G401 (cell line): ENCODE measurements around the gene NXN. TPM values are rescaled to one million over a fixed set of nuclear protein-coding genes. Genes with fewer than 3 reads are reported as not detected.
"Not testable (repeated sequence)": the region's sequence is repeated elsewhere in the genome, so short reads cannot be mapped to it uniquely, and the experiment has no call there.

Source experiments
- DNase-seq: peaks from one replicate; pipeline ENCODE4 v3.0.0-alpha.2; 2015; ENCODE audit warnings: low spot score
- in situ Hi-C: cut with HindIII; loops from 2 replicates; pipeline ENCODE4 v1.10.0; 2016; ENCODE audit warnings: low sequenced_read_pairs, mixed read lengths
- total RNA-seq: library from RNA; depleted of rRNA; stranded (reverse); fragments of >200 nt; shearing (Covaris generic); gene quantifications from 2 replicates; pipeline ENCODE4 v1.2.3, GENCODE V29; 2014

The NXN gene
- total RNA-seq, 1 experiment from 2014 or later, result 147 TPM

- no peak for DNase-seq
- in situ Hi-C loops, result loop anchor here (25.0 kb wide), 1 partner anchor 214 kb away; the partner anchor contains the start of genes NXN and TIMM22
Observed at GRCh38 chr17:773467-774312, 205.9 kb downstream of the NXN start.

GRCh38 chr17:773016-773415 lies 206.6 kb downstream of the NXN start:
- in situ Hi-C loops, result loop anchor here (25.0 kb wide), 1 partner anchor 214 kb away; the partner anchor contains the start of genes NXN and TIMM22
- DNase-seq, result no peak

GRCh38 chr17:767076-767475 lies 212.5 kb downstream of the NXN start:
- DNase-seq, result no peak
- in situ Hi-C loops, result loop anchor here (25.0 kb wide), 1 partner anchor 220 kb away; the partner anchor contains the start of genes NXN and TIMM22

- in situ Hi-C loops, result loop anchor here (25.0 kb wide), 1 partner anchor 227 kb away; the partner anchor contains the start of genes NXN and TIMM22
- no peak for DNase-seq
Observed at GRCh38 chr17:760371-760770, 219.2 kb downstream of the NXN start.

GRCh38 chr17:759964-760363 lies 219.6 kb downstream of the NXN start:
- DNase-seq, result no peak
- in situ Hi-C loops, result loop anchor here (25.0 kb wide), 1 partner anchor 227 kb away; the partner anchor contains the start of genes NXN and TIMM22

GRCh38 chr17:756010-756567 lies 223.5 kb downstream of the NXN start:
- in situ Hi-C loops, result loop anchor here (25.0 kb wide), 1 partner anchor 231 kb away; the partner anchor contains the start of genes NXN and TIMM22
- DNase-seq, result not testable (repeated sequence)

GRCh38 chr17:755319-755961 lies 224.1 kb downstream of the NXN start:
- in situ Hi-C loops, result loop anchor here (25.0 kb wide), 1 partner anchor 232 kb away; the partner anchor contains the start of genes NXN and TIMM22
- not testable (repeated sequence) for DNase-seq

GRCh38 chr17:753418-753817 lies 226.2 kb downstream of the NXN start:
- DNase-seq, result no peak
- in situ Hi-C loops, result loop anchor here (25.0 kb wide), 1 partner anchor 234 kb away; the partner anchor contains the start of genes NXN and TIMM22

GRCh38 chr17:752620-753219 lies 226.9 kb downstream of the NXN start:
- in situ Hi-C loops, result loop anchor here (25.0 kb wide), 1 partner anchor 235 kb away; the partner anchor contains the start of genes NXN and TIMM22

GRCh38 chr17:752002-752619 lies 227.5 kb downstream of the NXN start, which contains the start of gene GEMIN4:
Gene GEMIN4 (minus strand): TSS chr17:752264. CDS start chr17:752142, 122 bp downstream.
- in situ Hi-C loops, result loop anchor here (25.0 kb wide), 1 partner anchor 235 kb away; the partner anchor contains the start of genes NXN and TIMM22
- peak; percentile 83 for DNase-seq

More at GRCh38 chr17:752620-753219, 226.9 kb downstream of the NXN start:
- peak; percentile 62 for DNase-seq

- no peak for DNase-seq
- in situ Hi-C loops, result loop anchor here (25.0 kb wide), 1 partner anchor 236 kb away; the partner anchor contains the start of genes NXN and TIMM22
Observed at GRCh38 chr17:751269-752001, 228.1 kb downstream of the NXN start.

- in situ Hi-C loops, result loop anchor here (25.0 kb wide), 1 partner anchor 237 kb away; the partner anchor contains the start of genes NXN and TIMM22
- no peak for DNase-seq
Observed at GRCh38 chr17:750431-751037, 229.0 kb downstream of the NXN start.

- in situ Hi-C loops, DNase-seq: not testable (repeated sequence)
Observed at GRCh38 chr17:749359-749758, 230.2 kb downstream of the NXN start.
